HepG2 (cell line): ENCODE results near the gene KDM8. TPM values are rescaled to one million over a fixed set of nuclear protein-coding genes. Genes with fewer than 3 reads are reported as not detected.

Experiments
- ATAC-seq: fragments of 200-7000 bp; cut with Tn5 transposase; 3 replicates; pipeline ENCODE4 v1.9.1; 2020; ENCODE audit warnings: mild to moderate bottlenecking, moderate library complexity
- BruUV-seq: library from RNA; stranded (reverse); fragments of 400-500 nt; replicated peaks from 2 replicates; lab custom pipeline; 2021; lab: Mats Ljungman, UMichigan
- CTCF ChIA-PET: fragments of 300-600 bp; formaldehyde crosslinking; extraction: SDS; loops from one replicate; lab custom pipeline; 2021; ENCODE audit warnings: low total read pairs, inconsistent platforms, low intra/inter-chr PET ratio; lab: Yijun Ruan, JAX
- POLR2A ChIA-PET: fragments of 350-600 bp; sonication (Branson Sonifier 250); formaldehyde crosslinking; loops from one replicate; lab custom pipeline; 2020; ENCODE audit warnings: antibody characterized with exemption, inconsistent platforms; lab: Yijun Ruan, JAX
- DNase-seq: peaks from one replicate; pipeline ENCODE4 v3.0.0-alpha.2; 2015; ENCODE audit warnings: low spot score
- FAIRE-seq: peaks from 3 replicates; lab custom pipeline; 2011; peaks lifted over from hg19 to GRCh38; lab: Jason Lieb, UNC
- H2AFZ ChIP-seq: one replicate; pipeline ENCODE4 v1.6.1; 2011; ENCODE audit warnings: low read length, inconsistent platforms
- H3K27ac ChIP-seq: fragments of 300-600 bp; 3 replicates; pipeline ENCODE4 v1.8.0; 2011; ENCODE audit warnings: mixed run types, mild to moderate bottlenecking, mixed read lengths, low read length, inconsistent platforms; ENCODE audit not compliant: insufficient read depth; ENCODE audit errors: extremely low read length
- H3K27me3 ChIP-seq, 2 experiments: fragments of 200-600 bp in 1 of 2; 2 replicates in 1 of 2; 3 replicates in 1 of 2; pipeline versions ENCODE4 v1.6.0 to v1.8.0; 2011; ENCODE audit warnings: low read length in 2 of 2, mild to moderate bottlenecking in 2 of 2, moderate library complexity in 2 of 2, inconsistent platforms in 1 of 2; ENCODE audit not compliant: insufficient read depth in 2 of 2, control insufficient read depth in 1 of 2
- H3K36me3 ChIP-seq, 2 experiments: fragments of 200-600 bp in 1 of 2; replicated peaks in 1 of 2; 2 replicates in 1 of 2; 3 replicates in 1 of 2; pipeline versions ENCODE4 v1.5.1 to v1.8.0; 2011; ENCODE audit warnings: low read length in 2 of 2, inconsistent platforms in 1 of 2; ENCODE audit not compliant: insufficient read depth in 2 of 2, control insufficient read depth in 1 of 2
- H3K4me1 ChIP-seq: 2 replicates; pipeline ENCODE4 v1.5.1; 2012; ENCODE audit warnings: low read length, inconsistent platforms; ENCODE audit not compliant: insufficient read depth
- H3K4me2 ChIP-seq: 2 replicates; pipeline ENCODE4 v1.6.0; 2011; ENCODE audit warnings: low read depth, low read length, inconsistent platforms
- H3K4me3 ChIP-seq, 3 experiments: fragments of 200-600 bp in 1 of 3; sonication (generic), shearing (Covaris generic) in 1 of 3; replicated peaks in 1 of 3; 2 replicates each; pipeline ENCODE4 v1.5.1; 2011 to 2016; ENCODE audit warnings: low read length in 3 of 3, inconsistent platforms in 2 of 3, low read depth in 2 of 3, mild to moderate bottlenecking in 2 of 3, control low read depth in 1 of 3, mixed read lengths in 1 of 3; ENCODE audit not compliant: insufficient read depth in 1 of 3
- H3K79me2 ChIP-seq: one replicate; pipeline ENCODE4 v1.6.1; 2011; ENCODE audit warnings: low read length, inconsistent platforms; ENCODE audit not compliant: insufficient read depth
- H3K9ac ChIP-seq: 2 replicates; pipeline ENCODE4 v1.6.0; 2011; ENCODE audit warnings: mild to moderate bottlenecking, low read depth, low read length, inconsistent platforms; ENCODE audit not compliant: insufficient read depth
- H3K9me3 ChIP-seq: 2 replicates; pipeline ENCODE4 v1.5.1; 2012; ENCODE audit warnings: mild to moderate bottlenecking, low read length
- H4K20me1 ChIP-seq: 2 replicates; pipeline ENCODE4 v1.6.0; 2011; ENCODE audit warnings: inconsistent platforms, mild to moderate bottlenecking, low read length, moderate library complexity; ENCODE audit not compliant: insufficient read depth
- AKAP8 ChIP-seq: sonication (generic); formaldehyde crosslinking; IDR thresholded peaks from 2 replicates; pipeline ENCODE4 v1.5.1; 2020; ENCODE audit warnings: mild to moderate bottlenecking, missing genetic modification reagents
- HDAC2 ChIP-seq: sonication (generic); formaldehyde crosslinking; IDR thresholded peaks from 2 replicates; pipeline ENCODE4 v1.4.0; 2020; ENCODE audit warnings: missing genetic modification reagents
- MAFF ChIP-seq: IDR thresholded peaks from 2 replicates; pipeline ENCODE4 v1.6.1; 2011; ENCODE audit warnings: low read depth, low read length, improper control_type of control experiment
- MLX ChIP-seq: IDR thresholded peaks from 2 replicates; pipeline ENCODE4 v1.6.1; 2016
- SKIL ChIP-seq: sonication (generic); formaldehyde crosslinking; IDR thresholded peaks from 2 replicates; pipeline ENCODE4 v1.8.0; 2022; ENCODE audit warnings: missing genetic modification reagents, mild to moderate bottlenecking, moderate library complexity, borderline replicate concordance
- ZBTB10 ChIP-seq: sonication (generic); formaldehyde crosslinking; IDR thresholded peaks from 2 replicates; pipeline ENCODE4 v1.4.0; 2020; ENCODE audit warnings: missing genetic modification reagents, borderline replicate concordance
- ZNF646 ChIP-seq: sonication (generic); formaldehyde crosslinking; IDR thresholded peaks from 2 replicates; pipeline ENCODE4 v1.9.0; 2021; ENCODE audit warnings: mild to moderate bottlenecking, missing genetic modification reagents
- ZNF790 ChIP-seq: sonication (generic); formaldehyde crosslinking; IDR thresholded peaks from 2 replicates; pipeline ENCODE4 v1.8.0; 2022; ENCODE audit warnings: missing genetic modification reagents, mild to moderate bottlenecking, borderline replicate concordance
- ZNF800 ChIP-seq: sonication (generic); formaldehyde crosslinking; IDR thresholded peaks from 2 replicates; pipeline ENCODE4 v1.4.0; 2020; ENCODE audit warnings: missing genetic modification reagents
- WGBS: methylation state at CpG from one replicate; pipeline ENCODE4 v1.1.6; 2017; ENCODE audit warnings: low lambda C conversion rate; 5-methylcytosine and 5-hydroxymethylcytosine counted together
- in situ Hi-C: cut with HindIII; loops from 2 replicates; pipeline ENCODE4 v1.10.0; 2017; ENCODE audit warnings: low pct_unique_long_range_greater_than_20kb; ENCODE audit not compliant: extremely low pct_ligation_motif_present
- intact Hi-C: fragments of 100-400 bp; cut with micrococcal nuclease; formaldehyde crosslinking; loops from one replicate; pipeline ENCODE4 v1.10.0; 2022; ENCODE audit not compliant: unreplicated experiment
- polyA plus RNA-seq, 8 experiments: library from polyadenylated mRNA; depleted of rRNA in 3 of 8; stranded (reverse) in 7 of 8; unstranded in 1 of 8; fragments of >200 nt; fragmentation: Illumina TruSeq in 4 of 8; extraction: Trizol in 4 of 8; gene quantifications; 2 replicates each; pipeline versions ENCODE4 v1.2.1 to v1.2.3, GENCODE V29; 2011 to 2016; ENCODE audit warnings: low read depth in 4 of 8, missing spikeins in 1 of 8, mixed read lengths in 1 of 8; ENCODE audit not compliant: insufficient read depth in 1 of 8
- total RNA-seq, 5 experiments: library from RNA; depleted of rRNA; stranded (reverse); fragments of >200 nt; fragmentation: Illumina TruSeq; extraction: Trizol; gene quantifications; 2 replicates each; pipeline ENCODE4 v1.2.3, GENCODE V29; 2016; ENCODE audit warnings: low read depth in 1 of 5

KDM8 gene
- total and polyA plus RNA-seq, 2 of the 13 experiments (the other 11 are each of a cell fraction or from before 2014, with no cell fraction given) = 3.3 to 8.6 TPM

- in situ Hi-C loops = no loop called here
- H3K27ac ChIP-seq = peak overlapping the region; percentile 13
- H3K36me3 ChIP-seq = no peaks in the 10 kb centered on the region
- intact Hi-C loops = loop anchor here (1.0 to 2.0 kb wide), 3 partner anchors 9 to 29 kb away; no protein-coding TSS in a partner anchor
- H3K9me3 ChIP-seq = no peaks in the 10 kb centered on the region
- peaks cover 20% of the 10 kb centered on the region for H3K79me2 ChIP-seq
- peak; percentile 85 for DNase-seq
- BruUV-seq = no TSS peak
- ChIA-PET POLR2A (interaction anchor here (0.9 to 2.4 kb wide), 4 partner anchors 9 to 103 kb away, joined by 3 to 12 read pairs (median 6); no protein-coding TSS in a partner anchor), CTCF (no interaction called here)
- no peak overlapping the region for H3K4me3 ChIP-seq
- peak; percentile 66 for ATAC-seq
- H4K20me1 ChIP-seq = no peaks in the 10 kb centered on the region
- H3K4me2 ChIP-seq = peak overlapping the region; percentile 28; the same call in 1 of the 2 replicates
- H3K4me1 ChIP-seq = peaks cover 66% of the 10 kb centered on the region
- no peaks in the 10 kb centered on the region; a peak in 1 of 5 replicates for H3K27me3 ChIP-seq
- 14% methylated on average over 6 of the region's 6 CpGs for WGBS
- peak; percentile 48 for FAIRE-seq
- H3K9ac ChIP-seq = no peak overlapping the region
- H2AFZ ChIP-seq = no peak overlapping the region
- TF ChIP-seq ZNF646 (CRISPR knock-in tag) = no peak
- TF ChIP-seq SKIL (CRISPR knock-in tag) = no peak
- 0 out of 2 replicates have a peak, but pooled peaks have one; percentile 47 for TF ChIP-seq ZBTB10 (CRISPR knock-in tag)
- TF ChIP-seq AKAP8 (CRISPR knock-in tag) = no peak
- no peak for TF ChIP-seq ZNF790 (CRISPR knock-in tag)
- peak; percentile 46; the same call in 1 of the 2 replicates for TF ChIP-seq HDAC2 (CRISPR knock-in tag)
- 0 out of 2 replicates have a peak, but pooled peaks have one; percentile 3 for TF ChIP-seq MAFF
- TF ChIP-seq MLX (CRISPR knock-in tag) = no peak
- peak; percentile 51; the same call in 1 of the 2 replicates for TF ChIP-seq ZNF800 (CRISPR knock-in tag)
These were observed 60.8 kb downstream of the KDM8 start for GRCh38 chr16:27264151-27264550.
